NOMO-1 treated with DMSO at 0.1 percent for 48 hours (cell line): Measurements from ENCODE around the gene NXPH2.
"Not testable (repeated sequence)": the region's sequence is repeated elsewhere in the genome, so short reads cannot be mapped to it uniquely, and the experiment has no call there.

Experiments used
- DNase-seq: peaks from one replicate; lab custom pipeline; 2025; ENCODE audit not compliant: unreplicated experiment; lab: John Stamatoyannopoulos, UW

The NXPH2 gene

GRCh38 chr2:138760676-138761075, 19.5 kb downstream of the NXPH2 start:
- DNase-seq, result no peak

- no peak for DNase-seq
Measured at GRCh38 chr2:138757384-138757783, 22.8 kb downstream of the NXPH2 start.

- DNase-seq, result no peak
Measured at GRCh38 chr2:138752197-138752956, 27.8 kb downstream of the NXPH2 start.

GRCh38 chr2:138744713-138745112, 35.5 kb downstream of the NXPH2 start:
- no peak for DNase-seq

DNA sequence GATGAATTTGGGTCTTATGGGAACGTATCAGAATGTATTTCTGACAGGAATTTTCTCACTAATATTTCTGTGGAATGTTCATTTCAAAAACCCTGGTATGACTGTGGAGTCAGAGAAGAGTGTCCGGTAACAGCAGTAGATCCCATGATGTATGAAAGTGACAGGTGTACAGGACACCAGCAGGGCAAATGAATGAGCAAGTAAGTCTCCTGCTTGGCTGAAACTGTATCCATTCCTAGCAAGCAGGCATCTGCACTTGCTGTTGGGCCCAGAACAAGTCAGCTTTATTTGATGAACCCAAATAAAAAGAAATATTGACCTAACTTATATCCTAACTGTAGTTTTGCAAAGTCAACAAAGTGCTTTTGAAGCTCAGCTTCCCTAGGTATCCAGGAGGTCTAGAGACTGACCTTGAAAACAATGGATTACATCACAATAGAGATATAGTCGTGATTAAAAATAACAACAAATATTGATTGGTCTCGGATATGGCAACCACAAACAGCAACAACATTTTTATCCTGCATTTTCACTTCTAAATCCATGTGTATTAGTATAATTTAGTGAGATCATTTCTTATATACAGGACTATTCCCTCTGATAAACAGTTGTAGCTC, 37.6 kb downstream of the NXPH2 start:
- DNase-seq, result no peak

DNA sequence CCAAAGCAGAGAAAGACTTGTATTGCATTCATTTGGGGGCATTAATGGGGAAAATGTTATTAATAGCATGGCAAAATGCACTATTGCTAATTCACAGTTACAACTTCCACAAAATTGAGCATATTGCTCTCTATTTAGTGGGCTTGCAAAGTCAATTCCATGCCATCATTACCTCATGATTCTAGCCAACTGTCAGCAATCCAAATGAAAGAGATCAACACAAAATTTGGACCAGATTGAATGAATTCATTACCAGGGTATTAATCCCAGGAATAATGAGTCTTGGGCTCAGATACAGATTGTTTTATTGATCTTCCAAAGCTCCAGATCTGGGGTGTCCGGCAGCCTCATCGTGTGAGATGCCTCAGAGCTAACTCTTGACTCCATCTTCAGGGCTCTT, 38.3 kb downstream of the NXPH2 start:
- DNase-seq, result no peak

GRCh38 chr2:138737009-138737554, 43.1 kb downstream of the NXPH2 start:
- not testable (repeated sequence) for DNase-seq

DNA sequence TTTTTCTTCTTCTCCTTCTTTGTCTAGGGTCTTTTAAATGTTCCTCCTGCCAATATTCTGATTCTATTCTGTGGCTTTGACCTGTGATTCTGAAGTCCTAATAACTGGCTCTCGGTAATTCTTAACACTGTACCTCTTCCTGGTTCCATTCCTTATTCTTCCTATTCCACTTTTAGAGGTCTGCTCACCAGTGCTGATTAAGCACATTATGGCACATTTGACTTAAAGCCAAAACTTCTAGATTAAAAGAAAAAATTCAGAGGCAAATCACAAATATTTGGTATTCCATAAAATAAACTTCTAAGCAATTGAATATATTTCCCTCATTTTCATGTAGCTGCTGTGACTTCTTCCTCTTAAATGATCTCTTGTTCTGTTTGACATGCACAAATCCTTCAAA, 47.5 kb downstream of the NXPH2 start:
- DNase-seq, result no peak

DNA sequence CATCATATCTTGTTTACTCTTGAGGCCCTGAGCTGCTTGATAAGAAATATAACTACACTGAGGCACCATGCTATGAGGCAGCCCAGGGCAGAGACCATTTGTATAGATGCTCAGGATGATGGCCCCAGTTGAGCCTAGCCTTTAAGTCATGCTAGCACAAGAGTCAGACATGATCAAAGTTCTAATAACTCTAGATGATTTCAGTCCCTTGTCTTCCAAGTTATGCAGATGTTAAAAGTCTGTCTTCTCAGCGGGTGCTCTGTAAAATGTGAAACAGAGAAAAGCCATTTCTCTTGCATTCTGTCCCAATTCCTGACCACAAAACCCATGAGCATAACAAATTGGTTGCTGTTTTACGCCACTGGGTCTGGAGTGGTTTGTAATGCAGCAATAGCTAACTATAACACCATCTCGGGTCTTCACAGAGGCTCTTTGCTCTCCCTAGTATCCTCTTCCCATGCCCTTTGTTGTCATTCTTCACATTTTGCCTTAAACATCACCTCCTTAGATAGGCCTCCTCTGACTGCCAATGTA, 49.6 kb downstream of the NXPH2 start:
- no peak for DNase-seq

GRCh38 chr2:138727956-138728355, 52.2 kb downstream of the NXPH2 start:
- DNase-seq, result no peak

GRCh38 chr2:138726681-138727080, 53.5 kb downstream of the NXPH2 start:
- DNase-seq, result no peak

DNA sequence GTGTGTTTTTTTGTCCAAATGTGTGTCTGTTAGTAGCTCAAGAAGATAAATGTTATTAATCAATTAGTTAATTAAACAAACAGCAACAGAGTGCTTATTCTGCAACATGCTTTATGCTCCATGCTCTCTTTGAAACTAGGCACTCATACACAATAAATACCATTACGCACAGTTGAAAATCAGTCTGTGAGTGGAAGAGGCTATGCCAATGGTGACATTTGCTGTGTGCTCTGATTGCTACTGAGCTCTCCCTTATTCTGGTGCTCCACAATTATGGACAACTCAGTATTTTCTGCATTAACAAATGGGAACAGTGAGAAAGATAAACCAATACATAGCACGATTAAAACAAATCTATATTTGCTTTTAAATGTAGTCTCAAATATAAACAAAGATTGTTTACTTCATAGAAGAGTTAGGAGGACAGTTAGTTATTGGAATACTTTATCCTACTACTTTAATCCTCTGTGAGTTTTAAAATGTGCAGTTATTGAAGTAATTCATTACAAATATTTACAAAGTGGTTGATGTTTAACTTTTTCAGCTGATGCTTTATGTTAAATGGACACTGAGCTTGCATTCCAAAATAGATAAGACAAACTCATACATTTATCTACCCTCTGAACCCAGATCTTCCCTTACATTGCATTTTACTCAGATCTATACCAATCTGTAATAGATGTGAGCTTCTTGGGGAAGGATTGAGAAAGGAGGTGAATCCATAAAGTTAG, 55.3 kb downstream of the NXPH2 start:
- no peak for DNase-seq

GRCh38 chr2:138724327-138724726, 55.9 kb downstream of the NXPH2 start:
- no peak for DNase-seq

DNA sequence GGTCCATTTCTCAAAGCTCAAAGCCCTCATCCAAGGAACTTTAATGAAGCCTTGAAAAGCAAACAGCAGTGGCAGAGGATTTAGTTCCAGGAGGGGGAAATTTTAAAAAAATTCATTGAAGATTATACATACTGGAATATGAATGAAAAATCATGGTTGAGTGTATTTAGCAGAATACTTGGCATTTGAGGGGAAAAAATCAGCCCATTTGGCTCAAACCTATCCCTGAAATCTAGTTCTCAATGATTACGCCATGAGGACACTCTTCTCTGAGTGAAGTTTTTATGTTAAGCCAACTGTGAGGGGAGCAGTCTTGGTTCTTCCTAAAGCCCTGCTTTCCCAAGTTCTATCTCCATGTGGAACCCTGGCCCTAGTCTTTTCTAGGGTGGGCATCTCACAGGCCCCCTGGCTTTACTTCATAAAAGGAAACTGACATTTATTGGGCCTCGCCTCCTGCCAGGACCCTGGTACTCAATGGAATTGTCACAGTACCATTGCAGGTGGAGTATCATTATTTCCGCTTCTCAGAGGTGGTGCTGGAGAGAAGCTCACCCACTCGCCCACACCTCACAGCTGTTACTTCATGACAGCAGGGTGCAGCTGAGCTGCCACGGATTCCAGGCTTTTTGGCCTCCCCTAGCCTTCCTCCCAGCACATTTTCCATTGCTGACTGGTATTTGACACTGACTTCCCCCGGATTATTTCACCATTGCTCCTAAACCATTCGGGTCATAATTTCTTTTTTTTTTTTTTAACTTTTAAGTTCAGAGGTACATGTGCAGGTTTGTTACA, 56.8 kb downstream of the NXPH2 start:
- no peak for DNase-seq

DNA sequence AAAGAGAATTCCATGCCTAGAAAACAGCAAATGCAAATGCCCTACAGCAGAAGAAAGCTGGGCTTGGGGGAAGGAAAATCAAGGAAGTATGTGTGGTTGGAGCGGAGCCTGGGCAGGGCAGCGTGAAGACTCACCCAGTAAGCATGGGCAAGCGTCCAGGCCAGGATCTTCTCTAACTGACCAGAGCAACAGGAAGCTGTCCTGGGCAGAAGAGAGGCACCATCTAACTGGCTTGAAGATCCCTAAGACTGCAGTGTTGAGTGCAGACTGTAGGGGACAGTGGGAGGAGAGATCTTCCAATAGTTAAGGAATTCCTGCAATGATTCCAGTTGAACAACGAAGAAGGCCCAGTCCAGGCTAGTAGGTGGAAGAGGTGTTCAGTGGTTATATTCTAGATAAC, 57.9 kb downstream of the NXPH2 start:
- DNase-seq, result no peak

GRCh38 chr2:138720035-138720838, 60.0 kb downstream of the NXPH2 start:
- no peak for DNase-seq

DNA sequence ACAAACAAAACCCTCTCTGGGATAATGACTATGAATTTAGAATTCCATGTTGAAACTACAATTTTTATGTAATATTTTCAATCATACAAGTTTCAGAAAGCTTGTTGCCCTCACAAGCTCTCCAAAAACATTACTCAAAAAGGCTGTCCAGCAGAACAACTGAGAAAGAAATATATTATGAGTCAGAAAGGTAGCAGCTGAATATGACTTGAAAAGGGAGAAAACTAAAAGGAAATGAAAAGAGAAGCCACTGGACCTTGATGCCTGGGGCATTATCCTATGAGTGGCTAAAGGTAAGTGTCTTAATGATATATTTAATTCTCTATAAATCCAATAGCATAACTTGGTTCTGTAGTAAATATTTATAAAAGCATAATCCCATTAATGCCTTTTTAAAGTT, 61.8 kb downstream of the NXPH2 start:
- no peak for DNase-seq

DNA sequence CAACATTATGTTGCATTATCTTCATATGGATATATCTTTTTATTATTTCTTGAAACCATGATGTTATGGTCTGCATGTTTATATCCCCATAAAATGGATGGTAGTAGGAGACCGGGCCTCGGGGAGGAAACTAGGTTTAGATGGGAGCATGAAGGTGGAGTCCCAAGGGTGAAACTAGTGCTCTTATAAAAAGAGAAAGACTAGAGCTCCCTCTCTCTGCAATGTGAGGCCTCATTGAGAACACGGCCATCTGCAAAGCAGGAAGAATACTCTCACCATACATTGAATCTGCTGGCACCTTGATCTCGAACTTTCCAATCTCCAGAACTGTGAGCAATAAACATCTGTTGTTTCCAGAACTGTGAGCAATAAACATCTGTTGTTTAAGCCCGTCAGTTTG, 64.0 kb downstream of the NXPH2 start:
- DNase-seq, result no peak

DNA sequence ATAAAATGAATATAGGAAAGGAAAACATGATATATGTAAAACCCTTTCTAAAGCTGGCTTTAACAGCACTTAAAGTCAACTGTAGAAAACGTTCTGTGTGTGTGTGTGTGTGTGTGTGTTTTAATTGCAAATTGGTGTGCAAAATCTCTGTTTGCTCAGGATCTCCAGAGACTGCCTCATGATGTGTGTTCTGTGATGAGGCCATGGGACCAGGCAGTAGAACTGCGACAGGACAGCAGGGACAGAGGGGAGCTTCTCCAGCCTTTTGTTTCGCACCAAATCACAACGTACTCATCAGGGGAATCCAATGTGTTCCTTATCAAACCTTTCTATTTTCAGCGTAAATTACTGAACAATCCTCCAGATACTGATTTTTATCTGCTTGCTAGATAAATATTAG, 66.7 kb downstream of the NXPH2 start:
- DNase-seq, result no peak

DNA sequence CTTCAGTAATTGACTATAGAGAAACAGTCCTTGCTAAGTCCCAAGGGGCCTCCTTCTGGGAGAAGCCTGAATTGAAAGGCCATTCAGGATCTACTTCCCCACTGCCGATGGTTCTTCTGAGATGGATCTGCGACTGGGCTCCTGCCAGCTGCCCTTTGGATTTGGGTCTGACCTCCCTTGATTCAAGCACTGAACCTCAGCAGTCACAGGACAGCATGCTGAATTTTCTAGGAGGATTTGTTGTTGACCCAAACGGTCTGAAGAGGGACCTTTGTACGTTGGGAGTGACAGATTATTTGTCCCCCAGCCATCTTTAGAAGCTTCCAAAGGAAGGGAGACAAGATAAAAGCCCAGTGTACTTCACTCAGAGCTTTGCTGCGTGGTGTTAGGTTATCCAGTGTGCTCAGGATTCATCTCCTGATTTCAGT, 67.1 kb downstream of the NXPH2 start:
- DNase-seq, result no peak
